ENCODE results near the gene AQP7.
A peak's percentile ranks its signal among the peaks of the same experiment; 100 is the strongest.
"Not testable (repeated sequence)": the region's sequence is repeated elsewhere in the genome, so short reads cannot be mapped to it uniquely, and the experiment has no call there.

The AQP7 gene

DNA sequence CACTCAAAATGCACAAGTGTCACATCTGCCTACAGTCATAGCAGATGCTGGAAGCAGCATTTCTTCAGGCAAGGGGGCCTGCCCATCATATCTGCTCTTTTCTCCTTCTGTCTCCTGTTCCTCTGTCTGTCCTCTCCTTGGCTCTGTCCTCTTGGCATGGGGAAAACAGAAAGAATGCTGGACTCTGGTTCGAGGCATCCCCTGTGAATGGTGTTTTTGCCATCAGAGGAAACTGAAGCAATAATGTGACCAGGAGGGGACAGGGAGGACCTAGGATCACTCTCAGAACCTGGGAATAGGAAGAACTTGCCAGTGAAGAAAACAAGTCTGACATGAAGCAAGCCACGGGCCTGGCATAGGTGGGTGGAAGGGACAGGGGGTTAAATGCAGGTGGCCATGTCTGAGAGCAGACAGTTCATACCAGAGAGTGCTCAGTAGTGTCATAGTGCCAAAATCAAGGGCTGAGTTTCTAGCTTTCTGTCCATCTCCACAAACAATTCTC, 35.3 kb downstream of the AQP7 start:
- DNase-seq = no peak

GRCh38 chr9:33364814-33365213, 37.6 kb downstream of the AQP7 start:
- not testable (repeated sequence) for DNase-seq

GRCh38 chr9:33364127-33364526, 38.2 kb downstream of the AQP7 start:
- no peak for DNase-seq

- DNase-seq = not testable (repeated sequence)
Measured at GRCh38 chr9:33358641-33359040, 43.7 kb downstream of the AQP7 start.

- DNase-seq = no peak
Measured at GRCh38 chr9:33355933-33356332, 46.4 kb downstream of the AQP7 start.

DNA sequence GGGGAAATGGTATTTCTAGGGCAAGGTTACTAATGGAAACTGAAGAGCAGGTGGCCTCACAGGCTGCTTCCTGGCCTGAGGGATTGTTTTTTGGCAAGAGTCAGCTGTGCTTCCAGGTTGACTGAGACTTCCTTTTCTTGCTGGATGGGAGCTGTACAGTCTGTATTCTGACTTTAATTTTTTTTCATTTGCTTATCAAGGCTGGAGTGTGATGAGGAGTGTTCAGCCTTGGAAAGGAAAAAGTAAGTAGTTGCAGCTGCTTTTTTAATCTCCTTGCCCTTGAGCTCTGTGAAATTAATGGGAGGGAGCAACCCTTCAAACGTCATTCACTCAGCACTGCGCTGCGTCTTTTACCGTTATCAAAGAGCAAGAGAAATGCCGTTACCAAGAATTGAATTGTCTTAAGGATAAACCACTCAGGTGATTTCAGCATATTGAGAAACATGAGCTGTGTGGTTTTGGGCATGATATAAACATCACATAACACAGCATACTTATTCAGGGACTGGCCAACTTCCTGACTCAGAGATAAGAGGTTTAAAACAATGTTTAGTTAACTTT, 47.6 kb downstream of the AQP7 start:
- DNase-seq = peak in 1 of 2 experiments; percentile 51

DNA sequence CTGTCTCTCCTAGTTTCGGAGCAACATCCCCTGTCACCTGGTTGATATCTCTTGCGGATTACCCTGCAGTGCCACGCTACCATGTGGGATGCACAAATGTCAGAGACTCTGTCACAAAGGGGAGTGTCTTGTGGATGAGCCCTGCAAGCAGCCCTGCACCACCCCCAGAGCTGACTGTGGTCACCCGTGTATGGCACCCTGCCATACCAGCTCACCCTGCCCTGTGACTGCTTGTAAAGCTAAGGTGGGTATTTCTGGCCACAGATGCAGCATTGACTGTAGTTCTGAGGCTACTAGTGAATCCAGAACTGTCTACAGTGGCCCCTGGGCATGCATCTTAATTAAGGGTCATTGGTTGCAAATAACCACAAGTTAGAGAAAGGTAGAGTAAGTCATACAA, 50.8 kb downstream of the AQP7 start:
- DNase-seq = no peak

DNA sequence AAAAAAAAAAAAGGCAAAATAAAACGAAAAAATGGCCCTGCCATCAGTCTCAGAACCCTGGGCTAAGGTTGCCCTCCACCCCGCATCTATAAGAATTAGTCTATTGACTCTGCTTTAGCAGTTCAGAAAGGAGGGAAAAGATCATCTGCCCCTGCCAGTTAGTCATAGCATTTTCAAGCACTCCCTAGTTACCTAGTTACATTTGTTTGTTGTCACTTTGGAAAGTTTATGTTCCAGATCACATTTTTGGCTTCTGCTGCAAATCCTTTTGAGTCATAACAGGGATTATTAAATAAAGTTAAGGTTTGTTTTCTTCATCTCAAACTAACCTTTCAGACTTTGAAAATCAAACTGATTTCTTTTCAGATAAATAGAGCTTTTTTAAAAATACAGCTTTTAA, 52.1 kb downstream of the AQP7 start:
- DNase-seq = no peak

DNA sequence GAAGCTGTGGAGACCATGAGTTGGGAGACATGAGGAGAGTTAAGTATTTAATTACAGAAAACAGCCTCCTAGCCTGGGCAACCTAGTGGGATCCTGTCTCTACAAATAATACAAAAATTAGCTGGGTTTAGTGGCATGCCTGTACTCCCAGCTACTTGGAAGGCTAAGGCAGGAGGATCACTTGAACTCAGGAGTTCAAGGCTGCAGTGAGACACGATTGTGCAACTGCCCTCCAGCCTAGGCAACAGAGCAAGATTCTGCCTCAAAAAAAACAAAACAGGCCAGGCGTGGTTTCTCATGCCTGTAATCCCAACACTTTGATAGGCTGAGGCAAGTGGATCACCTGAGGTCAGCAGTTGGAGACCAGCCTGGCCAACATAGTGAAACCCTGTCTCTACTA, 52.6 kb downstream of the AQP7 start:
- DNase-seq = no peak

DNA sequence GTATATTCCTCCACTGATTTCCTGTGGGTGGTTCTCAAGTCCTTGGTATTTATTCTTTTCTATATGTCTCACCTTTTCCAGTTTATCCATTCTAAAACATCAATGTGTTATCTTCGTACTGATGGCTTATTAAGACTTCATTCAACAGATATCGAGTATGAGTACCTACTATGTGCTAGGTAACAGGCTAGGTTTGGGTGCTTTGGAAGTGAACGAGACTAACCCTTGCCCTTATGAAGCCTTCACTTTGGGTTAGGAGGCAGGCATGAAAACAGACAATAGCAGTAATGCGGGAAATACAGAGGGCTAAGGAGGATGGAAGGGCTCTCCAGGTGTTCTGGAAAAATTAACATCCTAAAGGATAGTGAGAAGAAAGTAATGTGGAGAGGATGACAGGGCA, 53.4 kb downstream of the AQP7 start:
- DNase-seq = no peak

- DNase-seq = no peak
Measured at GRCh38 chr9:33346564-33346963, 55.8 kb downstream of the AQP7 start.

DNA sequence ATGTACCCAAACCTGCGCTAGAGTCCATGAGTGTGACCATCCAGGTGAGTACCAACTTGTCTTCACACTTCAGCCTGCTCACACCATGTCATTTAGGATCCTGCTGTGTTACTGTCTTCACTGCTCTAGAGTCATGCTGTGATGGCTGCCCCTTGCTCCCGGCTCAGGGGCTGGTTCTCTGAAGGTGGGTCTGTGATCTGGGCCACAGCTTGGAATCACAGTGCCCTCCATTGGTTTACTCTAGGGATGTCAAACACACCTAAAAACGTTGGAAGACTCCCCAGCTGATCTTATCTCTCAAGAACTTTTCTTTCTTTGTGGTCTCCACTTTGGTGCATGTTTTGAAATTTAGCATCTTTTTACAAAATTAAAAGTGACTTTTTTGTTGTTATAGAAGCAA, 58.2 kb downstream of the AQP7 start:
- DNase-seq = no peak

- DNase-seq = no peak
Measured at GRCh38 chr9:33341182-33341581, 61.2 kb downstream of the AQP7 start.

DNA sequence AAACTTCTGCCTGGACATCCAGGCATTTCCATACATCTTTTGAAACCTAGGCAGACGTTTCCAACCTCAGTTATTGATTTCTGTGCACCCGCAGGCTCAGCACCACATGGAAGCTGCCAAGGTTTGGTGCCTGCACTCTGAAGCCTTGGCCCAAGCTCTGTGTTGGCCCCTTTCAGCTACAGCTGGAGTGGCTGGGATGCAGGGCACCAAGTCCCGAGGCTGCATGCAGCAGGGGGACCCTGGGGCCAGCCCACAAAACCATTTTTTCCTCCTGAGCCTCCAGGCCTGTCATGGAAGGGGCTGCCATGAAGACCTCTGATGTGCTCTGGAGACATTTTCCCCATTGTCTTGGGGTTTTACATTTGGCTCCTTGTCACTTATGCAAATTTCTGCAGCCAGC, 62.2 kb downstream of the AQP7 start:
- DNase-seq = no peak

Measured in cerebellar nuclear complex (tissue), 1 donor.